H9 (cell line): Measurements from ENCODE around the gene FAM43A. TPM values are rescaled to one million over a fixed set of nuclear protein-coding genes. Genes with fewer than 3 reads are reported as not detected.

ENCODE experiments used
- DNase-seq: peaks from one replicate; pipeline ENCODE4 v3.0.0-alpha.2; 2017
- H2AFZ ChIP-seq: one replicate; pipeline ENCODE4 v1.6.1; 2013; ENCODE audit warnings: mild to moderate bottlenecking, low read length, control low read depth, moderate library complexity
- H2AK5ac ChIP-seq: 2 replicates; pipeline ENCODE4 v1.6.1; 2013; ENCODE audit warnings: low read length, control low read depth, mixed read lengths; ENCODE audit not compliant: insufficient read length
- H2BK120ac ChIP-seq: one replicate; pipeline ENCODE4 v1.6.1; 2013; ENCODE audit warnings: low read depth, mild to moderate bottlenecking, low read length, control low read depth, inconsistent platforms; ENCODE audit not compliant: poor library complexity, severe bottlenecking
- H2BK12ac ChIP-seq: 2 replicates; pipeline ENCODE4 v1.6.1; 2013; ENCODE audit warnings: low read length, control low read depth, mixed read lengths, low read depth; ENCODE audit not compliant: insufficient read length
- H2BK15ac ChIP-seq: 2 replicates; pipeline ENCODE4 v1.6.1; 2013; ENCODE audit warnings: low read depth, low read length, control low read depth
- H2BK20ac ChIP-seq: one replicate; pipeline ENCODE4 v1.6.1; 2013; ENCODE audit warnings: low read depth, mild to moderate bottlenecking, low read length, control low read depth, inconsistent platforms; ENCODE audit not compliant: poor library complexity, severe bottlenecking
- H2BK5ac ChIP-seq: 2 replicates; pipeline ENCODE4 v1.6.1; 2013; ENCODE audit warnings: low read length, control low read depth, mixed read lengths; ENCODE audit not compliant: insufficient read length
- H3K14ac ChIP-seq: 2 replicates; pipeline ENCODE4 v1.6.1; 2013; ENCODE audit warnings: low read length, control low read depth; ENCODE audit not compliant: insufficient read depth
- H3K18ac ChIP-seq: 2 replicates; pipeline ENCODE4 v1.6.1; 2013; ENCODE audit warnings: low read depth, mild to moderate bottlenecking, mixed read lengths, low read length, control low read depth; ENCODE audit not compliant: insufficient read length
- H3K23ac ChIP-seq: 2 replicates; pipeline ENCODE4 v1.6.1; 2013; ENCODE audit warnings: low read length, control low read depth, mixed read lengths, low read depth; ENCODE audit not compliant: insufficient read length
- H3K23me2 ChIP-seq: 2 replicates; pipeline ENCODE4 v1.6.1; 2013; ENCODE audit warnings: low read depth, mild to moderate bottlenecking, mixed read lengths, low read length, control low read depth; ENCODE audit not compliant: insufficient read length, poor library complexity, severe bottlenecking
- H3K27ac ChIP-seq: 2 replicates; pipeline ENCODE4 v1.5.1; 2013; ENCODE audit warnings: low read length, control low read depth, mixed read lengths, low read depth; ENCODE audit not compliant: insufficient read length
- H3K27me3 ChIP-seq: 2 replicates; pipeline ENCODE4 v1.6.1; 2013; ENCODE audit warnings: low read length, control low read depth, inconsistent platforms; ENCODE audit not compliant: insufficient read depth
- H3K4ac ChIP-seq: 2 replicates; pipeline ENCODE4 v1.6.1; 2013; ENCODE audit warnings: low read depth, mild to moderate bottlenecking, control low read depth, inconsistent platforms, low read length, moderate library complexity
- H3K4me1 ChIP-seq: 2 replicates; pipeline ENCODE4 v1.6.1; 2013; ENCODE audit warnings: low read length, control low read depth, inconsistent platforms; ENCODE audit not compliant: insufficient read depth
- H3K4me2 ChIP-seq: 2 replicates; pipeline ENCODE4 v1.6.1; 2013; ENCODE audit warnings: low read length, control low read depth, mixed read lengths; ENCODE audit not compliant: insufficient read length, insufficient read depth
- H3K56ac ChIP-seq: 2 replicates; pipeline ENCODE4 v1.6.1; 2013; ENCODE audit warnings: low read depth, mild to moderate bottlenecking, mixed read lengths, low read length, control low read depth; ENCODE audit not compliant: insufficient read length
- H3K79me1 ChIP-seq: 2 replicates; pipeline ENCODE4 v1.6.1; 2013; ENCODE audit warnings: low read depth, mild to moderate bottlenecking, moderate library complexity, low read length, control low read depth, inconsistent platforms; ENCODE audit not compliant: insufficient read depth, poor library complexity, severe bottlenecking
- H3K79me2 ChIP-seq: 2 replicates; pipeline ENCODE4 v1.6.1; 2013; ENCODE audit warnings: low read length, control low read depth, inconsistent platforms; ENCODE audit not compliant: insufficient read depth
- H3K9ac ChIP-seq: 2 replicates; pipeline ENCODE4 v1.6.1; 2013; ENCODE audit warnings: low read length, control low read depth, mixed read lengths; ENCODE audit not compliant: insufficient read length; ENCODE audit errors: extremely low read depth
- H3K9me3 ChIP-seq: one replicate; pipeline ENCODE4 v1.6.1; 2013; ENCODE audit warnings: low read depth, low read length, inconsistent platforms; ENCODE audit not compliant: control insufficient read depth
- H3T11ph ChIP-seq: one replicate; pipeline ENCODE4 v1.6.1; 2013; ENCODE audit warnings: mild to moderate bottlenecking, low read length, control low read depth, inconsistent platforms
- H4K20me1 ChIP-seq: one replicate; pipeline ENCODE4 v1.6.1; 2013; ENCODE audit not compliant: control insufficient read depth, insufficient read length, insufficient read depth
- H4K5ac ChIP-seq: 2 replicates; pipeline ENCODE4 v1.6.1; 2013; ENCODE audit warnings: low read depth, mild to moderate bottlenecking, mixed read lengths, low read length, control low read depth; ENCODE audit not compliant: insufficient read length
- H4K8ac ChIP-seq: replicated peaks from 2 replicates; pipeline ENCODE4 v1.6.1; 2013; ENCODE audit warnings: low read length, control low read depth, mixed read lengths, low read depth; ENCODE audit not compliant: insufficient read length
- H4K91ac ChIP-seq: 2 replicates; pipeline ENCODE4 v1.6.1; 2013; ENCODE audit warnings: low read depth, mild to moderate bottlenecking, moderate library complexity, mixed read lengths, low read length, control low read depth; ENCODE audit not compliant: insufficient read length
- H3K27ac Mint-ChIP-seq, 3 experiments: 2 replicates in 2 of 3; 3 replicates in 1 of 3; pipeline ENCODE4 v1.8.0; 2020 to 2021; ENCODE audit warnings: mixed read lengths in 3 of 3, mild to moderate bottlenecking in 1 of 3, moderate library complexity in 1 of 3
- H3K27me3 Mint-ChIP-seq: 2 replicates; pipeline ENCODE4 v1.8.0; 2021; ENCODE audit warnings: low read depth, mild to moderate bottlenecking, moderate library complexity, mixed read lengths
- H3K36me3 Mint-ChIP-seq, 3 experiments: 2 replicates in 2 of 3; 3 replicates in 1 of 3; pipeline ENCODE4 v1.8.0; 2020 to 2021; ENCODE audit warnings: low read depth in 3 of 3, mixed read lengths in 3 of 3; ENCODE audit not compliant: insufficient read depth in 1 of 3
- H3K4me1 Mint-ChIP-seq, 2 experiments: 2 replicates each; pipeline ENCODE4 v1.8.0; 2020; ENCODE audit warnings: mixed read lengths in 2 of 2
- H3K4me3 Mint-ChIP-seq, 2 experiments: 2 replicates in 1 of 2; 3 replicates in 1 of 2; pipeline ENCODE4 v1.8.0; 2020 to 2021; ENCODE audit warnings: mild to moderate bottlenecking in 2 of 2, mixed read lengths in 2 of 2, moderate library complexity in 1 of 2
- H3K9me3 Mint-ChIP-seq, 2 experiments: 2 replicates in 1 of 2; 3 replicates in 1 of 2; pipeline ENCODE4 v1.8.0; 2020; ENCODE audit warnings: mild to moderate bottlenecking in 2 of 2, mixed read lengths in 2 of 2, moderate library complexity in 1 of 2
- WGBS: extraction: QIAGEN DNeasy Blood & Tissue Kit; methylation state at CpG from one replicate; pipeline ENCODE4 v1.1.7; 2013; ENCODE audit warnings: missing lambda C conversion rate, low lambda C conversion rate, mixed read lengths; ENCODE audit not compliant: insufficient read length; ENCODE audit errors: extremely low coverage; 5-methylcytosine and 5-hydroxymethylcytosine counted together
- total RNA-seq: library from RNA; stranded (reverse); gene quantifications from 2 replicates; pipeline ENCODE4 v1.2.1, GENCODE V29; 2021
- TF ChIP-seq, protein P1 (sequence below): fragments of 200-600 bp; sonication (generic); conservative IDR thresholded peaks from 3 replicates; pipeline ENCODE4 v1.8.0; 2021; ENCODE audit warnings: antibody characterized with exemption, mild to moderate bottlenecking

The FAM43A gene
- total RNA-seq, 1 experiment from 2014 or later = 2.7 TPM

- Histone ChIP-seq H3K9me3 (no peaks in the 10 kb centered on the region), H3K4ac (no peak overlapping the region), H3K56ac (no peak overlapping the region), H3K4me2 (peak overlapping the region; percentile 99), H2BK12ac (no peak overlapping the region), H4K91ac (no peak overlapping the region), H3K14ac (peak overlapping the region; percentile 39; the same call in 1 of the 2 replicates), H4K8ac (peak overlapping the region; percentile 25), H3K23me2 (peaks cover 7% of the 10 kb centered on the region), H3K27ac (no peak overlapping the region), H3K27me3 (no peaks in the 10 kb centered on the region), H3K18ac (no peak overlapping the region), H3T11ph (no peak overlapping the region), H4K20me1 (no peaks in the 10 kb centered on the region), H2BK20ac (no peak overlapping the region), H3K9ac (peak overlapping the region; percentile 94), H3K79me1 (peaks cover 4% of the 10 kb centered on the region), H3K79me2 (peaks cover 12% of the 10 kb centered on the region; the same call in 1 of the 2 replicates), H2BK5ac (no peak overlapping the region), H2BK120ac (no peak overlapping the region), H2AK5ac (no peak overlapping the region), H3K4me1 (0 out of 2 replicates have a peak, but pooled peaks cover 2% of the 10 kb centered on the region), H2AFZ (peak overlapping the region; percentile 46), H4K5ac (no peak overlapping the region), H2BK15ac (no peak overlapping the region), H3K23ac (no peak overlapping the region)
- DNase-seq = no peak
- peak overlapping the region; percentile 98 to 99 for H3K4me3 Mint-ChIP-seq
- TF ChIP-seq, protein P1, sequence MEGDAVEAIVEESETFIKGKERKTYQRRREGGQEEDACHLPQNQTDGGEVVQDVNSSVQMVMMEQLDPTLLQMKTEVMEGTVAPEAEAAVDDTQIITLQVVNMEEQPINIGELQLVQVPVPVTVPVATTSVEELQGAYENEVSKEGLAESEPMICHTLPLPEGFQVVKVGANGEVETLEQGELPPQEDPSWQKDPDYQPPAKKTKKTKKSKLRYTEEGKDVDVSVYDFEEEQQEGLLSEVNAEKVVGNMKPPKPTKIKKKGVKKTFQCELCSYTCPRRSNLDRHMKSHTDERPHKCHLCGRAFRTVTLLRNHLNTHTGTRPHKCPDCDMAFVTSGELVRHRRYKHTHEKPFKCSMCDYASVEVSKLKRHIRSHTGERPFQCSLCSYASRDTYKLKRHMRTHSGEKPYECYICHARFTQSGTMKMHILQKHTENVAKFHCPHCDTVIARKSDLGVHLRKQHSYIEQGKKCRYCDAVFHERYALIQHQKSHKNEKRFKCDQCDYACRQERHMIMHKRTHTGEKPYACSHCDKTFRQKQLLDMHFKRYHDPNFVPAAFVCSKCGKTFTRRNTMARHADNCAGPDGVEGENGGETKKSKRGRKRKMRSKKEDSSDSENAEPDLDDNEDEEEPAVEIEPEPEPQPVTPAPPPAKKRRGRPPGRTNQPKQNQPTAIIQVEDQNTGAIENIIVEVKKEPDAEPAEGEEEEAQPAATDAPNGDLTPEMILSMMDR = peak; percentile 77
- peaks cover 3 to 24% (median 21%) of the 10 kb centered on the region in 3 experiments; a peak in 6 of 7 replicates for H3K36me3 Mint-ChIP-seq
- H3K4me1 Mint-ChIP-seq = peaks cover 9 to 13% of the 10 kb centered on the region in 2 experiments
- H3K27me3 Mint-ChIP-seq = peaks cover 32% of the 10 kb centered on the region
- no peaks in the 10 kb centered on the region for H3K9me3 Mint-ChIP-seq
- H3K27ac Mint-ChIP-seq = peak overlapping the region; percentile 98 to 99 (median 98); a peak in 6 of 7 replicates
- no CpG with 5 or more reads among the region's 5 CpGs for WGBS
Measured at GRCh38 chr3:194671511-194671899, 14.2 kb upstream of the FAM43A start.
